ENCODE measurements around the gene EFCAB11. TPM values are rescaled to one million over a fixed set of nuclear protein-coding genes. Genes with fewer than 3 reads are reported as not detected.

EFCAB11 gene
- total and polyA plus RNA-seq, 2 of the 4 experiments (the other 2 are of a cell fraction): 2.2 to 5.3 TPM

- TF ChIP-seq CEBPB (IDR thresholded peaks at IDR 0.05; ENCODE audit: low read depth, low read length): no peak
- TF ChIP-seq SMC3 (IDR thresholded peaks at IDR 0.05; ENCODE audit: low read depth, low read length): no peak
- TF ChIP-seq BHLHE40 (IDR thresholded peaks at IDR 0.05; ENCODE audit: low read depth, low read length): no peak
- no peak for TF ChIP-seq CHD1 (IDR thresholded peaks at IDR 0.05; ENCODE audit: low read depth, low read length)
- no peak for TF ChIP-seq RCOR1 (IDR thresholded peaks at IDR 0.05; ENCODE audit: insufficient replicate concordance, low read length)
- no peak for TF ChIP-seq FOS (IDR thresholded peaks at IDR 0.05; ENCODE audit: low read depth, low read length)
- TF ChIP-seq RAD21 (IDR thresholded peaks at IDR 0.05; ENCODE audit: low read length): no peak
- no peak overlapping the region for H4K8ac ChIP-seq (ENCODE audit: low read depth in 2 of 2, low read length in 2 of 2)
- POLR2A ChIA-PET (ENCODE audit: unreplicated experiment): no interaction called here
Observed at GRCh38 chr14:89862856-89863255, 91.7 kb downstream of the EFCAB11 start.

More at GRCh38 chr14:89862856-89863255, 91.7 kb downstream of the EFCAB11 start:
- H3K79me1 ChIP-seq (ENCODE audit: low read depth in 1 of 2, low read length in 2 of 2): 0 out of 4 replicates have a peak, but pooled peaks cover 0 to 4% of the 10 kb centered on the region in 2 experiments
- no peak overlapping the region for H3K4ac ChIP-seq (ENCODE audit: low read depth, low read length)
- no peak overlapping the region for H2BK15ac ChIP-seq (ENCODE audit: low read depth, low read length)
- no peak overlapping the region for H2AK9ac ChIP-seq (replicated peaks; ENCODE audit: low read depth, low read length, poor library complexity)
- H2AK5ac ChIP-seq (ENCODE audit: low read depth, low read length): no peak overlapping the region
- no peak overlapping the region for H3K56ac ChIP-seq (ENCODE audit: extremely low read depth, insufficient read depth, low read length)
- no peak overlapping the region for H2BK20ac ChIP-seq (ENCODE audit: low read depth, low read length)
- no peak for DNase-seq
- H3K4me1 ChIP-seq (ENCODE audit: control insufficient read depth, insufficient read depth, low read length): peaks cover 11% of the 10 kb centered on the region
- H3K18ac ChIP-seq (ENCODE audit: low read depth, low read length): no peak overlapping the region
- H3K14ac ChIP-seq (replicated peaks; ENCODE audit: low read depth, low read length): no peak overlapping the region
- no TSS peak for BruUV-seq (replicated peaks)
- H3K9me3 ChIP-seq (ENCODE audit: control insufficient read depth, insufficient read depth, low read length): peaks cover 5% of the 10 kb centered on the region
- no peak overlapping the region for H2AFZ ChIP-seq (replicated peaks; ENCODE audit: low read length, poor library complexity)
- no peak overlapping the region for H3K23ac ChIP-seq (ENCODE audit: low read depth, low read length)
- no peak overlapping the region for H3K9ac ChIP-seq (ENCODE audit: low read depth, low read length)
- no peak overlapping the region for H3K4me3 ChIP-seq (ENCODE audit: insufficient read depth, low read depth, low read length)
- no peaks in the 10 kb centered on the region for H4K20me1 ChIP-seq (ENCODE audit: insufficient read depth, low read length)
- H3K9me1 ChIP-seq (ENCODE audit: insufficient read depth, low read length): peaks cover 3% of the 10 kb centered on the region; the same call in 1 of the 2 replicates
- dilution Hi-C loops (cut with HindIII; ENCODE audit: low sequenced_read_pairs, unreplicated experiment) (no loop called here), in situ Hi-C loops (cut with MboI; ENCODE audit: low sequenced_read_pairs) (no loop called here), intact Hi-C loops (cut with micrococcal nuclease) (no loop called here)
- H2BK5ac ChIP-seq (ENCODE audit: low read depth, low read length, poor library complexity, severe bottlenecking): no peak overlapping the region
- no peak overlapping the region for H3K27ac ChIP-seq (ENCODE audit: insufficient read depth, low read length)
- H3K27me3 ChIP-seq (ENCODE audit: control insufficient read depth, insufficient read depth, low read length): no peaks in the 10 kb centered on the region
- H4K91ac ChIP-seq (ENCODE audit: insufficient read depth, low read depth, low read length): no peak overlapping the region
- peaks cover 1% of the 10 kb centered on the region; the same call in 1 of the 2 replicates for H3K36me3 ChIP-seq (ENCODE audit: control insufficient read depth, insufficient read depth, low read length)
- CTCF ChIA-PET: interaction anchor here (0.7 kb wide), 1 partner anchor 779 kb away, joined by 3 read pairs; no protein-coding TSS in a partner anchor
- no peak for ATAC-seq (ENCODE audit: low read depth)
- H3K4me2 ChIP-seq (ENCODE audit: low read depth, low read length): no peak overlapping the region
- no peak overlapping the region for H4K5ac ChIP-seq (ENCODE audit: low read depth, low read length)
- no peak overlapping the region for H2BK120ac ChIP-seq (ENCODE audit: low read depth, low read length)
